ENCODE data around the gene CACNG1.
A peak's percentile ranks its signal among the peaks of the same experiment; 100 is the strongest.

CACNG1 gene

GRCh38 chr17:67078292-67078691 lies 33.9 kb downstream of the CACNG1 start:
- Mint-ChIP-seq H3K4me1 (peaks cover 6% of the 10 kb centered on the region), H3K27ac (peak overlapping the region; percentile 45), H3K9me3 (no peaks in the 10 kb centered on the region), H3K27me3 (ENCODE audit: low read depth, poor library complexity) (no peaks in the 10 kb centered on the region), H3K4me3 (no peak overlapping the region), H3K36me3 (ENCODE audit: low read depth) (peaks cover 16% of the 10 kb centered on the region)
- no peak for TF ChIP-seq CTCF (IDR thresholded peaks at IDR 0.05)
- no peak for DNase-seq

GRCh38 chr17:67079491-67079890 lies 35.1 kb downstream of the CACNG1 start:
- H3K27me3 Mint-ChIP-seq (ENCODE audit: low read depth, poor library complexity) = no peaks in the 10 kb centered on the region
- peaks cover 6% of the 10 kb centered on the region for H3K4me1 Mint-ChIP-seq

GRCh38 chr17:67080804-67081203 lies 36.5 kb downstream of the CACNG1 start:
- no peak for DNase-seq
- Mint-ChIP-seq H3K36me3 (ENCODE audit: low read depth) (peaks cover 35% of the 10 kb centered on the region), H3K9me3 (no peaks in the 10 kb centered on the region), H3K27me3 (ENCODE audit: low read depth, poor library complexity) (no peaks in the 10 kb centered on the region), H3K4me3 (no peak overlapping the region), H3K4me1 (peaks cover 6% of the 10 kb centered on the region), H3K27ac (no peak overlapping the region)
- TF ChIP-seq CTCF (IDR thresholded peaks at IDR 0.05) = no peak

More at GRCh38 chr17:67079491-67079890, 35.1 kb downstream of the CACNG1 start:
- no peak for TF ChIP-seq CTCF (IDR thresholded peaks at IDR 0.05)
- Mint-ChIP-seq H3K9me3 (no peaks in the 10 kb centered on the region), H3K36me3 (ENCODE audit: low read depth) (peaks cover 24% of the 10 kb centered on the region), H3K27ac (no peak overlapping the region), H3K4me3 (no peak overlapping the region)
- no peak for DNase-seq

GRCh38 chr17:67082107-67082506 lies 37.8 kb downstream of the CACNG1 start:
- Mint-ChIP-seq H3K27ac (no peak overlapping the region), H3K9me3 (no peaks in the 10 kb centered on the region), H3K36me3 (ENCODE audit: low read depth) (peaks cover 38% of the 10 kb centered on the region), H3K4me3 (no peak overlapping the region), H3K4me1 (no peaks in the 10 kb centered on the region), H3K27me3 (ENCODE audit: low read depth, poor library complexity) (no peaks in the 10 kb centered on the region)
- no peak for TF ChIP-seq CTCF (IDR thresholded peaks at IDR 0.05)
- no peak for DNase-seq

GRCh38 chr17:67085406-67085805 lies 41.1 kb downstream of the CACNG1 start:
- Mint-ChIP-seq H3K36me3 (ENCODE audit: low read depth) (peaks cover 57% of the 10 kb centered on the region), H3K9me3 (peaks cover 12% of the 10 kb centered on the region), H3K27me3 (ENCODE audit: low read depth, poor library complexity) (no peaks in the 10 kb centered on the region), H3K27ac (no peak overlapping the region), H3K4me3 (no peak overlapping the region), H3K4me1 (no peaks in the 10 kb centered on the region)
- no peak for TF ChIP-seq CTCF (IDR thresholded peaks at IDR 0.05)
- no peak for DNase-seq

GRCh38 chr17:67088639-67089038 lies 44.3 kb downstream of the CACNG1 start:
- Mint-ChIP-seq H3K36me3 (ENCODE audit: low read depth) (peaks cover 69% of the 10 kb centered on the region), H3K27ac (no peak overlapping the region), H3K4me3 (no peak overlapping the region), H3K9me3 (peaks cover 17% of the 10 kb centered on the region), H3K4me1 (no peaks in the 10 kb centered on the region), H3K27me3 (ENCODE audit: low read depth, poor library complexity) (no peaks in the 10 kb centered on the region)
- TF ChIP-seq CTCF (IDR thresholded peaks at IDR 0.05) = no peak
- no peak for DNase-seq
